Uterus (tissue), 4 donors: ENCODE data around the gene VPS4A. TPM values are rescaled to one million over a fixed set of nuclear protein-coding genes. Genes with fewer than 3 reads are reported as not detected.

Experiments used
- DNase-seq, 2 donors: peaks; one replicate each; pipeline ENCODE4 v3.0.0-alpha.2; 2019 to 2020
- H3K27ac ChIP-seq, 2 donors: fragments of 200-600 bp; sonication (generic); 1 replicate in 1 of 2; 2 replicates in 1 of 2; pipeline ENCODE4 v1.5.1; 2016 to 2018
- H3K27me3 ChIP-seq, 2 donors: fragments of 200-600 bp; sonication (generic); one replicate each; pipeline ENCODE4 v1.5.1; 2018 to 2019; ENCODE audit warnings: control low read depth in 1 of 2
- H3K36me3 ChIP-seq, 2 donors: fragments of 200-600 bp; sonication (generic); one replicate each; pipeline ENCODE4 v1.5.1; 2019; ENCODE audit warnings: control low read depth in 1 of 2
- H3K4me1 ChIP-seq, 2 donors: fragments of 200-600 bp; sonication (generic); one replicate each; pipeline ENCODE4 v1.5.1; 2018 to 2019; ENCODE audit warnings: control low read depth in 1 of 2
- H3K4me3 ChIP-seq, 2 donors: fragments of 200-600 bp; sonication (generic); 1 replicate in 1 of 2; 2 replicates in 1 of 2; pipeline ENCODE4 v1.5.1; 2018 to 2019; ENCODE audit warnings: mild to moderate bottlenecking in 1 of 2
- H3K9me3 ChIP-seq, 2 donors: fragments of 200-600 bp; sonication (generic); one replicate each; pipeline ENCODE4 v1.5.1; 2019; ENCODE audit warnings: control low read depth in 1 of 2
- POLR2A ChIP-seq, 2 donors: fragments of 450-650 bp; IDR thresholded peaks; one replicate each; pipeline ENCODE4 v1.6.1; 2016; ENCODE audit warnings: antibody characterized with exemption in 2 of 2, mild to moderate bottlenecking in 1 of 2, moderate library complexity in 1 of 2
- intact Hi-C: fragments of 100-400 bp; cut with DNase I; formaldehyde crosslinking; loops from one replicate; pipeline ENCODE4 v1.15.1; 2023; ENCODE audit warnings: low total_unique reads
- total RNA-seq, 4 donors: library from RNA; depleted of rRNA in 3 of 4; stranded (reverse); fragments of >200 nt in 3 of 4; gene quantifications; one replicate each; pipeline versions ENCODE4 v1.1.0 to v1.2.4, GENCODE V29; 2014 to 2023
- TF ChIP-seq, protein P1 (sequence below), 4 experiments: fragments of 200-600 bp in 2 of 4; fragments of 450-650 bp in 2 of 4; sonication (generic) in 2 of 4; IDR thresholded peaks; one replicate each; pipeline ENCODE4 v1.5.1; 2016 to 2019; ENCODE audit warnings: antibody characterized with exemption in 4 of 4, mild to moderate bottlenecking in 2 of 4, moderate library complexity in 1 of 4
- donor health status: DM: yes; HTN: yes; CAD: no.

VPS4A gene
- total RNA-seq, 4 donors from 2014 or later: 14.6 to 39.5 (median 25.0) TPM

DNA sequence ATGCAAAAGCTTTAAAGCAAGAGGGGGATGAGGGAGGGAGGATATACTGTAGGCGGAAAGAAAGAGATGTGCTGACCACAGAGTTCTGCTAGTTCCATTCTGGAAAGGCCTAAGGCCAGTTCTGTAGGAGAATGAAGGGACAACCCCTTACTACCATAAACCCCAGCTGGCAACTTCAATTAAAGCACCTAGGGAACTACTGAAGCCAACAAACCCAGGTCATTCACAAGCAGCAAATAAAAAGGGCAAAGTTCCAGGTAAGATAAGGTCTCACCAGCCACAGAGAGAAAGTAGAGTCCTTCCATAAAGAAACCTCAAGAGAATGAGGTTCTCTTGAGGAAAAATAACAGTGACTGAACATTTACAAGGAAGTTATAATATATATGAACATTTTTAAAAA is 61.9 kb downstream of the VPS4A start:
- H3K27ac ChIP-seq: no peak overlapping the region

More for the DNA sequence above, 61.9 kb downstream of the VPS4A start:
- Histone ChIP-seq H3K9me3 (no peaks in the 10 kb centered on the region), H3K36me3 (no peaks in the 10 kb centered on the region), H3K27me3 (no peaks in the 10 kb centered on the region), H3K4me1 (no peaks in the 10 kb centered on the region), H3K4me3 (no peak overlapping the region)
- DNase-seq: no peak
- TF ChIP-seq POLR2A (IDR thresholded peaks at IDR 0.05): no peak
- TF ChIP-seq, protein P1, sequence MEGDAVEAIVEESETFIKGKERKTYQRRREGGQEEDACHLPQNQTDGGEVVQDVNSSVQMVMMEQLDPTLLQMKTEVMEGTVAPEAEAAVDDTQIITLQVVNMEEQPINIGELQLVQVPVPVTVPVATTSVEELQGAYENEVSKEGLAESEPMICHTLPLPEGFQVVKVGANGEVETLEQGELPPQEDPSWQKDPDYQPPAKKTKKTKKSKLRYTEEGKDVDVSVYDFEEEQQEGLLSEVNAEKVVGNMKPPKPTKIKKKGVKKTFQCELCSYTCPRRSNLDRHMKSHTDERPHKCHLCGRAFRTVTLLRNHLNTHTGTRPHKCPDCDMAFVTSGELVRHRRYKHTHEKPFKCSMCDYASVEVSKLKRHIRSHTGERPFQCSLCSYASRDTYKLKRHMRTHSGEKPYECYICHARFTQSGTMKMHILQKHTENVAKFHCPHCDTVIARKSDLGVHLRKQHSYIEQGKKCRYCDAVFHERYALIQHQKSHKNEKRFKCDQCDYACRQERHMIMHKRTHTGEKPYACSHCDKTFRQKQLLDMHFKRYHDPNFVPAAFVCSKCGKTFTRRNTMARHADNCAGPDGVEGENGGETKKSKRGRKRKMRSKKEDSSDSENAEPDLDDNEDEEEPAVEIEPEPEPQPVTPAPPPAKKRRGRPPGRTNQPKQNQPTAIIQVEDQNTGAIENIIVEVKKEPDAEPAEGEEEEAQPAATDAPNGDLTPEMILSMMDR (IDR thresholded peaks at IDR 0.05): no peak
- intact Hi-C loops: no loop called here

Other genes with a start within 250 kb of the VPS4A start
- gene HAS3, start 205.7 kb upstream of the VPS4A start, total RNA-seq: 1 to 10 TPM in 3 of 4 donors, under 1 TPM in 1; under 0.01 to 2.6 (median 1.8) TPM
- 100 to 1,000 TPM in 1 of 4 donors, 10 to 100 TPM in 3; 29.7 to 120 (median 65.3) TPM for gene CHTF8, start 178.8 kb upstream of the VPS4A start, total RNA-seq
- gene UTP4, start 178.7 kb upstream of the VPS4A start, total RNA-seq: 10 to 100 TPM; 12.1 to 45.1 (median 31.4) TPM
- 10 to 100 TPM; 28.2 to 88.0 (median 59.5) TPM for gene SNTB2, start 124.2 kb upstream of the VPS4A start, total RNA-seq
- gene PDF, start 19.2 kb downstream of the VPS4A start, total RNA-seq: 10 to 100 TPM in 2 of 4 donors, 1 to 10 TPM in 2; 3.2 to 69.9 (median 13.2) TPM
- 10 to 100 TPM; 39.4 to 58.8 (median 43.0) TPM for gene COG8, start 28.2 kb downstream of the VPS4A start, total RNA-seq
- 10 to 100 TPM in 3 of 4 donors, 1 to 10 TPM in 1; 6.2 to 21.7 (median 16.9) TPM for gene NIP7, start 28.4 kb downstream of the VPS4A start, total RNA-seq
- gene TMED6, start 40.4 kb downstream of the VPS4A start, total RNA-seq: under 1 TPM in 1 of 4 donors, not detected in 3; 0.98 TPM
- gene TERF2, start 74.7 kb downstream of the VPS4A start, total RNA-seq: 10 to 100 TPM; 13.5 to 62.2 (median 27.1) TPM
- 10 to 100 TPM; 24.1 to 70.3 (median 57.6) TPM for gene CYB5B, start 113.3 kb downstream of the VPS4A start, total RNA-seq